HuH-7 (cell line): ENCODE results near the gene KCNQ1.

Experiments
- DNase-seq: peaks from one replicate; pipeline ENCODE4 v3.0.0; 2011; ENCODE audit warnings: low spot score

Gene KCNQ1

GRCh38 chr11:2535673-2536439 is 91.0 kb downstream of the KCNQ1 start:
- DNase-seq: no peak

- no peak for DNase-seq
These were observed 91.7 kb downstream of the KCNQ1 start for GRCh38 chr11:2536440-2536989.

DNA sequence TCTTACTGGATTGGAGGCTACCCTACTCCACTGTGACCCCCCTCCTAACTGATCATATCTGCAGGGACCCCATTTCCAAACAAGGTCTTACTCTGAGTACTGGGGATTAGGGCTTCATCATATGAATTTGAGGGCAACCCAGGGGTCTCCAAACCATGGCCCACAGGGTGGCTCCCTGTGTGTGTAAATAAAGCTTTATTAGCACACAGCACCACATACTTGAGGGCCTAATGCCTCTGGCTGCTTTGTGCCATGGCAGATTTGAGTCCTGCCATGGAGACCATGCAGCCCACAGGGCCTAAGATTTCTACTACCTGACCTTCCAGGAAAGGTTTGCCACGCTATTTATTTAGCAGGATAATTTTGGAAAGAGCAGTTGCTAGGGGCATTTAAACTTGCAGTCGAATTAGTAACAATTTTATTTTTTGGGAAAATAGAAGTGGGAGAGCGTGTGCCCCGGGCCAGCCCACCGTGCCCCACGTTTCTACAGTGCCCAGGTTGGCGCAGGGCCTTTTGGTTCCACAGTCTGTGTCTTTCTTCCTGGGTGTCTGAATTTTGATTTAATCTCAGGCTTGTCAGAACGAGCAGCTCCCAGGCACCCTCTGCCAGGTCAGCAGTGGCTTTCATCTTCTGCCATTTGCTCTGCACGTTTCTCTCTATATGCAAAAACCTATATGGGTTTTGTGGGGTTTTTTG is 92.3 kb downstream of the KCNQ1 start:
- DNase-seq: no peak

GRCh38 chr11:2537896-2538724 is 93.3 kb downstream of the KCNQ1 start:
- no peak for DNase-seq

GRCh38 chr11:2538951-2539350 is 94.1 kb downstream of the KCNQ1 start:
- no peak for DNase-seq

GRCh38 chr11:2539371-2540222 is 94.8 kb downstream of the KCNQ1 start:
- no peak for DNase-seq

DNA sequence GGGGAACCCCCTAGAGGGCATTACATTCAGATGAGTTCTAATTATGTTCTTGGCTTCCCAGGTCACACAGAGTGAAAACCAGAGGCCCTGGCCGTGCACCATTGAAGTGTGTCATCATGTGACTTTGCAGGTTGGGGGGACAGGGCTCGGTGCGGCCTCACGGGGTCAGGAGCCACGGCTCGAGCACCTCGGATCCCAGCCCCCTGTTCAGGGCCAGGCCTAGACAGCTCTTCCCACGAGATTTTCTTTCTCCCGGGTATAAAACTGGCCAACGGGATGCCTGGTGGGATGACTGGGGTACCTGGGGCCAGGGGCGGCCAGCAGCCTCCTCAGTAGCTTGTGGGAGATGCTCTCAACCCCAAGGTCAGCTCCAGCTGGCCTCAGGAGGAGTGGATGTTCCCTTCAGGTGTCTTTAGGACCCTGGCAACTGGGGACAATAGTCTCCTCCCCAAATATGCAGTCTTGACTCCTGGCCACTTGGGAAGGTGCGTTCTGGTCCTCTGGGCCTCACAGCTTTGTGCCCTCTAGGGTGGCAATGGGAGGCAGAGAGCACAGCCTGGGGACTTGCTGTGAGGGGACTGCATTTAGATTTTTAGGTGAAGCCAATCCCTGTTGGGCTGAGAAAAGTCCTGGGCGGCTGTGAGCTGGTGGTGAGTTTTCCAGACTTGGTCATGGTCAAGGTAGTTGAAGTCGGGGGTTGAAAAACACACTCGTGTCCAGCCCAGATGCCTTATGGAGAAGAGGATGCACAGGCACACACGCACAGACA is 95.6 kb downstream of the KCNQ1 start:
- no peak for DNase-seq

DNA sequence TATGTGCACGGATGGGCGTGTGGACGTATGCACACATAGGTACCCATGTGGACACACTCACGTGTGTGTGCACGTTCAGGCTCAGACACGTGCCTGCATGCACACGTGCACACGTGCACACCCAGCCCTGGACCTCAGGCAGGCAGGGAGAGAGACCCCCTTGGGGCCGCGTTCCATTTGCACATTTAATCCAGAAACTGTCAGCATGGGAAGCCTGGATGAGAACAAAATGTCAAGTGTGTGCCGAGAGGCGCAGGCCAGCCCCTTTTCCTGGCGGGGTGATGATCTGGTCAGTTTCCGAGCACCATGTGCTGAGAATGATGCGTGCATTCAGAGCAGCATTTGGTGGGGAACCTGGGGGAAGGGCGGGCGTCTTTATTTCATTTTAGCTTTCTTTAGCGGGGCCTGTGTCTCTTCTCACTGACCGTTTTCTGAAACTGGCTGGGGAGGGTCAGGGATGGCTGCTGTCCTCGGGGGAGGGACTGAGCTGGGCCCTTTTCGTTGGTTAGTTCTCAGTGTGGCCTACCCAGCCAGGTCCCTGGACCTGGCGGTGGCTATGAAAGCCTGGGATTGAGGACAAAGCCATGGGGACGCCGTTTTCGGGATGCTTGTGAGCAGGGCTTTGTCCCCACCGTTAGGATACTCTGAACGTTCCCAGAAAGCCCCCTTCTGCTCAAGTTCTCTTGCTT is 96.3 kb downstream of the KCNQ1 start:
- no peak for DNase-seq

- DNase-seq: no peak
These were observed 97.1 kb downstream of the KCNQ1 start for GRCh38 chr11:2541881-2542361.

DNA sequence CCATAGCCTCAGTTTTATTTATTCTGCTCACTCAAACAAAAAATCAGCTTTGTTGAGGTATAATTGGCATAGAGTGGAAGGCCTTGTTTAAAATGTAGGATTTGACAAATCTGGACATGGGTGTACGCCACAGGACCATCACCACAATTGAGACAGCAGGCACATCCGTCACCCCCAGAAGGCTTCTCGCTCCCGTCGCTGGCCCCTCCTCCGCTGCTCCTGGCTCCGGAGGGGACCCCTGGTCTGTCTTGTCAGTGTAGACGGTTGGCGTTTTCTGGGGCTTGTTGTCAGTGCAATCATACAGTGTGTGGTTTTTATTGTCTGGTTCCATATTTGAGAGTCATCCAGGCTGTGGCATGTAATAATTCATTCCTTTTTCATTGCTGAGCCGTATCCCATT is 97.6 kb downstream of the KCNQ1 start:
- no peak for DNase-seq

- DNase-seq: no peak
These were observed 103.0 kb downstream of the KCNQ1 start for GRCh38 chr11:2547806-2548205.

DNA sequence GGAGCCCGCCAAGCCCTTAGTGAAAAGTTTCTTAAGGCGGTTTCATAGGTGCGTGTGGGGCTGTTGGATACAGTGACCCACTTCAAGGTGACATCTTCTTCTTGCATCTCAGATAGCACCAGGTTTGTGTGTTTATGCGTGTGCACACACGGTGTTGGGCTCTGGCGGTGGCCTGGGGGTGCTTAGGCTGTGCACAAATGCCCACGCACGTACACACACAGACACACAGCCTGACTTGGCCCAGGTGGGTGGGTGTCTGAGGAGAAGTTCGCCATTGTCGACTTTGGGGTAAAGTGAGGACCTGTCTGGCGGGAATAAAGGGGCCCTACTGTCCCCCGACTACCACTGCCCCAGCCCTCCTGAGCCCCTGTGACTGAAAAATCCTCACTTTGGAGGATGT is 103.8 kb downstream of the KCNQ1 start:
- DNase-seq: no peak

DNA sequence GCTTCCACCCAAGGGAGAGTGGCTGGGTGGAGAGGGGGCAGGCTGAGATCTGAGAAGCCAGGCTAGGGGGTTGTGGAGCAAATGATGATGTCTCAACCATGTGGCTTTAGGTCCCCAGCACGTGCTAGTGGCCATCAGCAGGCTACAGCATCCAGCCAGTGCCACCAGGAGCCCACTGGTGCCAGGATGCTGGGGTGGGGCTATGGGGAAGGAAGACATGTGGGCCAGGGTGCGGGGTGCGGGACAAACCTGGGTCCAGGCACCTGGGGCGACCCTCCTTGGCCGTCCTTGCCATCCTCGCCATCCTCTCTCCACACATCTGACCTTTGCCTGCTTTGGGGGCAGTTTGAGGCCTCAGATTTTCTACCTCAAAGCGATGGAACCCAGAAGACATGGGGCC is 104.3 kb downstream of the KCNQ1 start:
- DNase-seq: no peak

DNA sequence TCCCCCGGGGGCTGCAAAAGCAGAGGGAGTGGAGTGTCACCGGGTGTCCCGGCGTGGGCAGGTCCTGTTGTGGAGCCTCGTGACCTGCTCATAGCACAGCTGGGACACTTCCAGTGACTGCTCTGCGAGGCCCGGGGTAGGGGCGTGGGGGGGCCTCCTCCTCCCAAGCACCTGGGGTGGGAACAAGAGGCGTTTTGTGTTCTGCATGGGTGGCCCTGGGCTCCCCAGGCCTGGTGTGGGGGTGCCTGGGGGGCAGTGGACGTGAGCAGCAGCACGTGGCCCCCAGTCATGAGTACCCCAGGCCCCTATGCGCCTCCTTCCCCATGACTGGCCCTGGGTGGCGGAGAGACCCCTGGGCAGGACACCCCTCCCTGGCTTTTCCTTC is 104.7 kb downstream of the KCNQ1 start:
- DNase-seq: no peak

- DNase-seq: no peak
These were observed 105.2 kb downstream of the KCNQ1 start for GRCh38 chr11:2549876-2550605.

GRCh38 chr11:2550606-2550970 is 105.8 kb downstream of the KCNQ1 start:
- no peak for DNase-seq

DNA sequence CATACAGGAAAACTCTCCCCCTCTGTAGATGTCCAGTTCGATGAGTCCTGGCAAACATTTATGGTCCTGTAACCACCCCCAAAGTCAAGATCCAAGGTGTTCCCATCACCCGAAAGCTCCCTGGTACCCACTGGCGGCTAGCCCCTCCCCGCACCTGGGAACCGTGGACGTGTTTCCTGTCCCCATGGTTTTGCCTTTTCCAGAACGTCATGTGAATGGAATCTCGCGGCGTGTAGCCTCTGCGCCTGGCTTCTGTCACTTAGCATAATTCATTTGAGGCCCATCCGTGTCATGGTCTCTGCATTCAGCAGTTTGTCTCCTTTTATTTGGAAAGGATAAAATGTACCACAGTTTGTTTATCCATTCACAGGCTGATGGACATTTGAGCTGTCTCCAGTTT is 106.3 kb downstream of the KCNQ1 start:
- no peak for DNase-seq

DNA sequence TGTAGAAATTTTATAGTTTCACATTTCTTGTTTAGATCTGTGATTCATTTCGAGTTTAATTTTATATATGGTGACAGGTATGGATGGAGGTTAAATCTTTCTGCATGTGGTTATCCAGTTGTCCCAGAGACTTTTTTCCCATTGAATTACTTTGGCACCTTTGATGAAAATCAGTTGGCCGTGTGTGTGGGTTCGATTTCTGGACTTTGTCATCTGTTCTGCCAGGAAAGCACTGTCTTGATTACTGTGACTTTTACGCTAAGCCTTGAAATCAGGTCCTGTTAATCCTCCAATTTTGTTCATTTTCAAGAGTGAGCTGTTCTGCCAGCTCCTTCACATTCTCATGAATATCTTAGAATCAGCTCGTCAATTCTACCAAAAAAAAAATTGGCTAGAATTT is 107.4 kb downstream of the KCNQ1 start:
- no peak for DNase-seq

DNA sequence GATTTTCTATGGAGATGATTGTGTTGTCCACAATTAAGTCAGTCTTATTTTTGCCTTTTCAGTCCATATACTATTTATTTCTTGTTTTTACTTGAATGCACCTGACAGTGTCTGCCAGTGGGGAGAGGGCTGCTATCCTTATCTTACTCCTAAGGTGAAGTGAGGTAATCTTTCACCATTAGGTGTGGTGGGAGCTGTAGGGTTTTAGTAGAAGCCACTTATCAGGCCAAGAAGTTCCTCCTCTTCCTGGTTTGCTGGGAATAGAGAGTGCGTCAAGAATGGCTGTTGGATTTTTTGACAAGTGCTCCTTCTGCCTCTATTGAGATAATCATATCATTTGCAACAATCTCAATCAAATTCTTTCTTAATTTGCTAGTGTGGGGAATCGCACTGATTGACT is 108.4 kb downstream of the KCNQ1 start:
- no peak for DNase-seq

- no peak for DNase-seq
These were observed 109.1 kb downstream of the KCNQ1 start for GRCh38 chr11:2553886-2554285.
